Esophagus muscularis mucosa (tissue), 3 donors: Measurements from ENCODE around the gene MLST8.

Experiments
- CTCF ChIP-seq, 3 experiments: fragments of 200-600 bp in 2 of 3; fragments of 450-650 bp in 1 of 3; sonication (generic) in 2 of 3; IDR thresholded peaks; one replicate each; pipeline ENCODE4 v1.5.1; 2017 to 2019; ENCODE audit warnings: antibody characterized with exemption in 3 of 3, mild to moderate bottlenecking in 2 of 3, moderate library complexity in 1 of 3
- POLR2A ChIP-seq: fragments of 450-650 bp; IDR thresholded peaks from one replicate; pipeline ENCODE4 v1.6.1; 2017; ENCODE audit warnings: antibody characterized with exemption, moderate library complexity, mild to moderate bottlenecking, low read depth

GRCh38 chr16:2235234-2235651, 30.0 kb downstream of the MLST8 start:
- TF ChIP-seq CTCF (IDR thresholded peaks at IDR 0.05) (no peak), POLR2A (no peak)
